Heart left ventricle (tissue), 16 donors: ENCODE results near the gene RUNX1. TPM values are rescaled to one million over a fixed set of nuclear protein-coding genes. Genes with fewer than 3 reads are reported as not detected.

Experiments
- ATAC-seq, 4 donors: fragments of 200-7000 bp; cut with Tn5 transposase; one replicate each; pipeline ENCODE4 v1.9.1; 2020 to 2022; ENCODE audit warnings: moderate library complexity in 4 of 4, mild to moderate bottlenecking in 3 of 4, moderate number of reproducible peaks in 1 of 4
- DNase-seq, 5 donors: peaks; one replicate each; pipeline ENCODE4 v3.0.0-alpha.2; 2020
- H3K27ac ChIP-seq, 12 donors: fragments of 200-600 bp; sonication (generic) in 4 of 12; one replicate each; pipeline versions ENCODE4 v1.5.0 to v1.8.0; 2016 to 2022; ENCODE audit warnings: mild to moderate bottlenecking in 2 of 12
- H3K27me3 ChIP-seq, 9 donors: fragments of 200-600 bp; sonication (generic) in 2 of 9; one replicate each; pipeline versions ENCODE4 v1.5.1 to v1.8.0; 2016 to 2022; ENCODE audit warnings: mild to moderate bottlenecking in 3 of 9
- H3K36me3 ChIP-seq, 9 donors: fragments of 200-600 bp; sonication (generic) in 2 of 9; one replicate each; pipeline versions ENCODE4 v1.5.0 to v1.8.0; 2018 to 2022; ENCODE audit warnings: mild to moderate bottlenecking in 2 of 9
- H3K4me1 ChIP-seq, 12 donors: fragments of 200-600 bp; sonication (generic) in 4 of 12; one replicate each; pipeline versions ENCODE4 v1.5.0 to v1.8.0; 2016 to 2022; ENCODE audit warnings: mild to moderate bottlenecking in 3 of 12
- H3K4me3 ChIP-seq, 12 donors: fragments of 200-600 bp; sonication (generic) in 4 of 12; one replicate each; pipeline versions ENCODE4 v1.5.0 to v1.8.0; 2017 to 2022; ENCODE audit warnings: mild to moderate bottlenecking in 9 of 12, moderate library complexity in 4 of 12
- H3K9me3 ChIP-seq, 12 donors: fragments of 200-600 bp; sonication (generic) in 4 of 12; one replicate each; pipeline versions ENCODE4 v1.5.0 to v1.8.0; 2016 to 2022; ENCODE audit warnings: mild to moderate bottlenecking in 1 of 12
- POLR2A ChIP-seq, 2 donors: fragments of 450-650 bp; IDR thresholded peaks; one replicate each; pipeline ENCODE4 v1.6.1; 2017; ENCODE audit warnings: antibody characterized with exemption in 2 of 2, mild to moderate bottlenecking in 2 of 2, moderate library complexity in 2 of 2
- WGBS, 4 donors: extraction: QIAGEN DNeasy Blood & Tissue Kit in 2 of 4; methylation state at CpG; one replicate each; pipeline versions ENCODE4 v1.1.5 to v1.1.7; 2013 to 2018; 5-methylcytosine and 5-hydroxymethylcytosine counted together
- intact Hi-C, 10 donors: fragments of 100-400 bp; cut with DNase I; formaldehyde crosslinking; loops; one replicate each; pipeline versions ENCODE4 v1.11.1 to v1.14.2; 2022
- polyA plus RNA-seq, 2 donors: library from polyadenylated mRNA; stranded (reverse); fragments of 200-250 nt; gene quantifications; one replicate each; pipeline ENCODE4 v1.2.3, GENCODE V29; 2013
- total RNA-seq, 9 donors: library from RNA; depleted of rRNA in 2 of 9; stranded (reverse); fragments of >200 nt in 2 of 9; fragmentation: NEBNext Ultra II Directional in 3 of 9; extraction: Animal tissue kit (Norgen Biotek cat#: 25700) in 3 of 9; gene quantifications; one replicate each; pipeline versions ENCODE4 v1.1.0 to v1.2.4, GENCODE V29; 2016 to 2023
- TF ChIP-seq, protein P1 (sequence below), 12 donors: fragments of 200-600 bp; sonication (generic) in 4 of 12; IDR thresholded peaks; one replicate each; pipeline versions ENCODE4 v1.5.0 to v1.8.0; 2018 to 2022; ENCODE audit warnings: antibody characterized with exemption in 12 of 12, mild to moderate bottlenecking in 5 of 12
- donor health status: ischemic (EF 13 %, LVEDD 7.1; RV severe dilation, severe dysfunction).
- donor health status: healthy with polysubstance abuse.
- donor health status: DM: no; HTN: yes; CAD: no.
- donor health status: DM: no; HTN: no; CAD: no.
- donor health status: ischemic (EF 25% LVEDD 6.9; RV normal size, moderate dysfunction).
- donor health status: ischemic (EF 25% LVEDD 5.7; RV mildly dilated, moderate dysfunction).
- donor health status: healthy.
- donor health status: DM: yes; HTN: yes; CAD: no.
- donor health status: ischemic (EF 35%, LVEDD 5.7; RV mildly dilated, moderate dysfunction).
- donor health status: nonischemic (EF 11% LVEDD 7.7; RV severe dilation, severe dysfunction).
- donor health status: DM: yes; HTN: yes; CAD: no.
- donor health status: PGD.
- donor health status: ischemic (EF 29% LVEDD 5.4; RV normal size, mild dysfunction).
- donor health status: nonischemic (EF 23%, LVEDD 6.1; RV moderate dilation, normal function).

Gene RUNX1
- total and polyA plus RNA-seq, 11 donors = 0.61 to 54.5 (median 4.1) TPM

DNA sequence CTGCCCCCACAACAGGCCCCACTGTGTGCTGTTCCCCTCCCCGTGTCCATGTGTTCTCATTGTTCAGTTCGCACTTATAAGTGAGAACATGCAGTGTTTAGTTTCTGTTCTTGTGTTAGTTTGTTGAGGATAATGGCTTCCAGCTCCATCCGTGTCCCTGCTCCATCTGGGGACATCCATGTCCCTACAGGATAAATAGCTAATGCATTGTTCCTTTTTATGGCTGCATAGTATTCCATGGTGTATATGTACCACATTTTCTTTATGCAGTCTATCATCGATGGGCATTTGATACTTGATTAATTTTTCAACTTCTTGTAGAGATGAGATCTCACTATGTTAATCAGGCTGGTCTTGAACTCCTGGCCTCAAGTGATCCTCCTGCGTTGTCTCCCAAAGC lies 44.4 kb upstream of the RUNX1 start:
- H3K27me3 ChIP-seq = peaks cover 0 to 16% (median 0%) of the 10 kb centered on the region in 9 donors

DNA sequence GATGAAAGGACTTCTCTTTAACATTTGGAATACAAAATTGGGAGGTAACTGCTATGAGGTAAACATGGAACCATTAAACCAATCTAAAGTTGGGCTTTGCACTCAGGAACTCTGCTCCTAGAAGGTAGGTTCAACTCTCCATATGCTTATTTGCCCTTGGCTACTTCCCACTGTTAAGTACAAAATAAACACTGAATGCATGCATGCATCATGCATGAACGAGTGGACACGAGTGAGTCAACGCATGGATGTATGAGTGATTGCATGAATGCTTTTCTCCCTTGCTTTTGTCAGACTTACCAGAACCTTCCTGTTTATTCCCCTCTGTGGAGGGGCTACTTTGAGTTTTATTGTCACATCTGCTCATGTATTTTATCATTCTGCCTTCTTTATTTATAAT lies 42.4 kb upstream of the RUNX1 start:
- DNase-seq (no peak), ATAC-seq (no peak)
- intact Hi-C loops = no loop called here
- H3K27ac ChIP-seq = no peak overlapping the region
- H3K27me3 ChIP-seq = peaks cover 0 to 3% (median 0%) of the 10 kb centered on the region in 9 donors
- H3K9me3 ChIP-seq = no peaks in the 10 kb centered on the region
- H3K36me3 ChIP-seq = no peaks in the 10 kb centered on the region
- H3K4me3 ChIP-seq = no peak overlapping the region
- TF ChIP-seq POLR2A (IDR thresholded peaks at IDR 0.05) = no peak
- TF ChIP-seq, protein P1, sequence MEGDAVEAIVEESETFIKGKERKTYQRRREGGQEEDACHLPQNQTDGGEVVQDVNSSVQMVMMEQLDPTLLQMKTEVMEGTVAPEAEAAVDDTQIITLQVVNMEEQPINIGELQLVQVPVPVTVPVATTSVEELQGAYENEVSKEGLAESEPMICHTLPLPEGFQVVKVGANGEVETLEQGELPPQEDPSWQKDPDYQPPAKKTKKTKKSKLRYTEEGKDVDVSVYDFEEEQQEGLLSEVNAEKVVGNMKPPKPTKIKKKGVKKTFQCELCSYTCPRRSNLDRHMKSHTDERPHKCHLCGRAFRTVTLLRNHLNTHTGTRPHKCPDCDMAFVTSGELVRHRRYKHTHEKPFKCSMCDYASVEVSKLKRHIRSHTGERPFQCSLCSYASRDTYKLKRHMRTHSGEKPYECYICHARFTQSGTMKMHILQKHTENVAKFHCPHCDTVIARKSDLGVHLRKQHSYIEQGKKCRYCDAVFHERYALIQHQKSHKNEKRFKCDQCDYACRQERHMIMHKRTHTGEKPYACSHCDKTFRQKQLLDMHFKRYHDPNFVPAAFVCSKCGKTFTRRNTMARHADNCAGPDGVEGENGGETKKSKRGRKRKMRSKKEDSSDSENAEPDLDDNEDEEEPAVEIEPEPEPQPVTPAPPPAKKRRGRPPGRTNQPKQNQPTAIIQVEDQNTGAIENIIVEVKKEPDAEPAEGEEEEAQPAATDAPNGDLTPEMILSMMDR (IDR thresholded peaks at IDR 0.05) = no peak
- H3K4me1 ChIP-seq = peaks cover 0 to 8% (median 0%) of the 10 kb centered on the region in 12 donors
- 83 to 98% (median 94%) methylated on average over 3 of the region's 3 CpGs for WGBS, 4 donors

More for the DNA sequence above, 44.4 kb upstream of the RUNX1 start:
- DNase-seq (no peak), ATAC-seq (no peak)
- H3K4me3 ChIP-seq = no peak overlapping the region
- H3K9me3 ChIP-seq = no peaks in the 10 kb centered on the region
- H3K4me1 ChIP-seq = no peaks in the 10 kb centered on the region
- TF ChIP-seq POLR2A (IDR thresholded peaks at IDR 0.05) = no peak
- H3K27ac ChIP-seq = no peak overlapping the region
- intact Hi-C loops = no loop called here
- no peaks in the 10 kb centered on the region for H3K36me3 ChIP-seq
- 92 to 94% (median 93%) methylated on average over 5 of the region's 5 CpGs for WGBS, 4 donors

DNA sequence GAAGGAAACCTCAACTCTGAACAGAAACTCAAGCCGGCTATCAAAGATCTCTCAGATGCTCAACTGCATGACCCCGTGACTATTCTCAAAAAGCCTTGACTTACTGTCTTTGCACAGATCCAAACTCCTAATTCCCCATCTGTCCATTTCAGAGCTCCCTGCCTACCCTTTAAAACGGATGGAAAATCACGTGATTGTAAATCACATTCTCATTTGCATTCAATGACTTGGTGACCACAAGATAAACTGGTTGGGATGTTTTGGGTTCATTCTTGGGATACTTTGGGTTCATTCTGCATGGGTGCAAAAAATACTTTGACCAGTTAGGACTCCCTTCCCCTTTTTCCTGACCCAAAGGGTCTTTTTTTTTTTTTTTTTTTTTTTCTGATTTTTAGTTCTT lies 41.3 kb upstream of the RUNX1 start:
- peaks cover 0 to 10% (median 0%) of the 10 kb centered on the region in 12 donors for H3K4me1 ChIP-seq
- no peak overlapping the region for H3K27ac ChIP-seq
- no peak overlapping the region for H3K4me3 ChIP-seq
- H3K27me3 ChIP-seq = no peaks in the 10 kb centered on the region
- intact Hi-C loops = no loop called here
- TF ChIP-seq POLR2A (IDR thresholded peaks at IDR 0.05) = no peak
- TF ChIP-seq, protein P1 (IDR thresholded peaks at IDR 0.05) = no peak
- H3K9me3 ChIP-seq = no peaks in the 10 kb centered on the region
- DNase-seq = no peak
- ATAC-seq = no peak
- H3K36me3 ChIP-seq = no peaks in the 10 kb centered on the region
- 57 to 77% (median 65%) methylated on average over 4 of the region's 4 CpGs for WGBS, 4 donors

DNA sequence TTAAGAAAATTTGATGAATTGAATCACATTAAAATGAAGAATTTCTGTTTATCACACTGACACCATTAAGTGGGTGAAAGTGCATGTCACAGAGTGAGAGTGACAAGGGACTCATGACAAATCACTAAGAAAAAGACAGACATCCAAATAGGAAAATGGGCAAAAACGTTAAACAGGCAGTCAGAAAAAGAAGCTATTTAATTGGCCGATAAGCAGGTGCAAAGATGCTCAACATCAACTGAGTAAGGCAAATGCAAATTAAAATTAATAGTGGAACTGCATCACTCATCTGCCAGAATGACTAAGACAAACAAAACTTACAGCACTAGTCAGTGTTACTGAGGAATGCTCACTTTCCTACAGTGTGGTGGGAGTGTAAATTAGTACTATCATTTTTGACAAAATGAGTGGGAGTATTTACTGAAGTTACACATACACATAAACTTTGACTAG lies 39.2 kb upstream of the RUNX1 start:
- Histone ChIP-seq H3K4me3 (no peak overlapping the region), H3K27me3 (no peaks in the 10 kb centered on the region), H3K9me3 (no peaks in the 10 kb centered on the region), H3K36me3 (no peaks in the 10 kb centered on the region), H3K4me1 (peaks cover 0 to 10% (median 0%) of the 10 kb centered on the region in 12 donors), H3K27ac (no peak overlapping the region)
- TF ChIP-seq, protein P1 (IDR thresholded peaks at IDR 0.05) = no peak
- TF ChIP-seq POLR2A (IDR thresholded peaks at IDR 0.05) = no peak
- intact Hi-C loops = loop anchor here in 1 of 10 donors (10.0 kb wide), 1 partner anchor 106 kb away; no protein-coding TSS in a partner anchor
- 73 to 87% (median 78%) methylated on average over 2 of the region's 2 CpGs for WGBS, 4 donors
- ATAC-seq (no peak), DNase-seq (no peak)

DNA sequence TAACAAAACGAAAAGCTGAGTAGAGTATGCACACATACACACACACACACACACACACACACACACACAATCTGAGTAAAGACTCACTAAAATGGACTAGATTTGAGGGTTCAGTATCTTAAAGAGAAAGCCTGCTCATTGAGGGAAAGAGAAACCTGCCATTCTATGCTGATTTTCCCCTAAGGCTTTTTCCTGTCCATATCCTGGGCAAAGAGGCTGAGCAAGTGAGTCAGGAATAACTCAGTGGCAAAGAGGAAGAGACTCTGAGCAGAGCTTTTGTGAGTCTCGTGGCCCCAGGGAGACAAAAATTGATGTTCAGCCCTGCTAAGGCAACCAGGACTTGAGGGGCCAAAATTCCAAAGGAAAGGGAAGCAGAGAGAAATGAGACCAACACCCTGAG lies 37.3 kb upstream of the RUNX1 start:
- intact Hi-C loops = loop anchor here in 1 of 10 donors (10.0 kb wide), 1 partner anchor 108 kb away; no protein-coding TSS in a partner anchor
- H3K36me3 ChIP-seq = no peaks in the 10 kb centered on the region
- H3K27me3 ChIP-seq = no peaks in the 10 kb centered on the region
- DNase-seq = no peak
- TF ChIP-seq, protein P1 (IDR thresholded peaks at IDR 0.05) = no peak
- no peak for TF ChIP-seq POLR2A (IDR thresholded peaks at IDR 0.05)
- no peak overlapping the region for H3K27ac ChIP-seq
- 46 to 56% (median 48%) methylated on average over 2 of the region's 2 CpGs for WGBS, 4 donors
- ATAC-seq = no peak
- no peak overlapping the region for H3K4me3 ChIP-seq
- peaks cover 0 to 10% (median 0%) of the 10 kb centered on the region in 12 donors for H3K4me1 ChIP-seq
- no peaks in the 10 kb centered on the region for H3K9me3 ChIP-seq
